ENCODE data around the gene PSMG2. TPM values are rescaled to one million over a fixed set of nuclear protein-coding genes. Genes with fewer than 3 reads are reported as not detected.
A peak's percentile ranks its signal among the peaks of the same experiment; 100 is the strongest.

Gene PSMG2
- total RNA-seq: 61.5 TPM

GRCh38 chr18:12702221-12703095 is at the start of gene PSMG2, which contains the start of gene CEP76:
Gene PSMG2, plus strand, starts transcription at chr18:12703042. Its CDS starts 66 bp downstream, at chr18:12703108.
Gene CEP76, minus strand, starts transcription at chr18:12702723. Its CDS starts 175 bp downstream, at chr18:12702548.
- DNase-seq (ENCODE audit: low spot score): peak; percentile 88

- no peak for DNase-seq (ENCODE audit: low spot score)
These were observed 47.9 kb upstream of the PSMG2 start for GRCh38 chr18:12654971-12655370.

- no peak for DNase-seq (ENCODE audit: low spot score)
These were observed 46.3 kb upstream of the PSMG2 start for GRCh38 chr18:12656605-12656937.

- peak; percentile 15 for DNase-seq (ENCODE audit: low spot score)
These were observed 45.7 kb upstream of the PSMG2 start for GRCh38 chr18:12656938-12657683.

DNA sequence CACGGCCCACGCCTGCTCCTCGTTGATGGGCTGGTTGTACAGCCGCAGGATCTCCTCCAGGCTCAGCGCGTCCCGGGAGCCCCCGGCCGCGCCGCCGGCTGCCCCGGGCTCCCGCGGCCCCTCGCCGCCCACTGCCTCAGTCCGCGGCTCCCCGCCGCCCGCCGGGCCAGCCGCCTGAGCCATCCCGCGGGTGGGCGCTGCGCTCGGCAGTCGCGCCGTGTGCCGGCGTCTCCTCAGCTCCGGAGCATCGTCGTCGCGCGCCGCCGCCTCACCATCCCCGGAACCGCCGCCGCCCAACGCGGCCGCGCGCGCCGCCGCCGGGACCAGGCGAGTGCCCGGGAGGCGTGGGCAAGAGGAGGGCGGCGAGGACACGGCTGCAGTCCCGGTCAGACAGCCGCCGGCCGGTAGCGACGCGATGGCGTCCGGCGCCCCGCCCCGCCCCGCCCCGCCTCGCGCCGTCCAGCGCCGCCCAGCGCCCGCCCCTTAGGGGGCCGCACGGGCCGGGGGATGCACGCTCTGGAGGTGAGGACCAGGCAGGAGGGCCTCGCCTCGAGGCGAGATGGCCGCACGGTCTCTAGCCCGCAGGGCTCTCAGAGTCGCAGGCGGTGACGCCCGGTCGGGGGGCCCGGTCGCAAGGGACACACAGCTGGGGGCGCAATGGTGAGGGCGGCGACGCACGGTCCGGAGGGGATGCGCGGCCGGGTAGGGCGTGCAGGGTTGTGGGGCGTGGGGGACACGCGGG is 45.0 kb upstream of the PSMG2 start, which contains the start of gene SPIRE1:
Gene SPIRE1 (minus strand): TSS at position 424 of the 742 bp plus-strand sequence. CDS start 241 bp downstream, at position 183.
- peak; percentile 66 for DNase-seq (ENCODE audit: low spot score)

DNA sequence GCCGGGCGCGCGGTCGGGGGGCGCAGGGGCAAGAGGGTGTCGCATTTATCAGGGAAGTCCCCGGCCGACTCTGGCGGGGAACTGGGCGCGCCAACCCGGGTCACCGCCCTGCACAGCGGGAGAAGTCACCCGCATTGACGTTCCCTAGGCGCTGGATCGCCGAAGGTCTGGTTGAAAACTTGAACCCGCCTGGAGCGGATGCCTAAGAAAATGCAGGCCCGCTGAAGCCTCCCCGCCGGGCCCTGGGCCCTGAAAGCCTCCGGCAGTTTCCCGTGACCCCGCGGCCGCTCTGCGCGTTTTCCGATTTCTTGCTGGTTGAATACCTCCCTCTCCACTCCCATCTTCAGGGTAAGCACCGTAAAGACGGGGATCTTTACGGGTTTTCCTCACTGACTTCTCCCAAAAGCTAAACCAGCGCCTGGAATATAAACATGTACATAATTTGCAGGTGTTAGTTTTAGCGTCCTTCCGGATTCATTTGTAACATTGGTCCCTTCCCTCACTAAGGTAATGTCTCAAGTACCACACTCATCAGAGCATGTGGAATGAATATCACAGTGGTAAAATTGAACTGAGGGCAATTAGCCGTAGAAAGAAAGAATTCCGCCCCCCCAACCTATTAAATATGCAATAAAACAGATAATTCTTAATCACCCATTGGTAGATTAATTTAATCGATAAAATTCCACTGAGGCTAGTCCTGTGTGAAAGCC is 44.3 kb upstream of the PSMG2 start:
- DNase-seq (ENCODE audit: low spot score): peak; percentile 30

DNA sequence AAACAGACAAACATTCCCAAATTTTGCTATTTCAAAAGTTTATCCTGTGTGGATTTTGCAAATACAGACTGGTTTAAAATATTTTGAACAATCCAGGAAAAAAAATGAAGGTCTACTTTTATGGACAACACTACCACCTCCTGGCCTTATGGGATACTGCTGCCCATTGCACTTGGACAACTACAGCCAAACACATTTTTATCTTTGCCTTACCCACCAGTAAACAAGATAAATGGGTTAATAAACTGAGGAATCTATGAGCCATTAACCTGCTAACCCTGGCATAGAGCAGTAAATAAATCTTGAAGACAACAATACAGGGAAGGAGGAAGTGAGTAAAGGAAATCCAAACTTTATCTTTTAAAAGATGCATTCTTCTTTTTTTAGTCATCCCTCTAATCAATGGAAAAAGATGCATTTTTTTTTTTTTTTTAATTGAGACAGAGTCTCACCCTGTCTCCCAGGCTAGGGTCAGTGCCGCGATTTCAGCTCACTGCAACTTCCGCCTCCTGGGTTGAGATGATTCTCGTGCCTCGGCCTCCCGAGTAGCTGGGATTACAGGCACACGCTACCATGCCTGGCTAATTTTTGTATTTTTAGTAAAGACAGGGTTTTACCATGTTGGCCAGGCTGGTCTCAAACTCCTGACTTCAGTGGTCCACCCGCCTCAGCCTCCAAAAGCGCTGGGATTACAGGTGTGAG is 42.8 kb upstream of the PSMG2 start:
- DNase-seq (ENCODE audit: low spot score): peak; percentile 70

- no peak for DNase-seq (ENCODE audit: low spot score)
These were observed 34.8 kb upstream of the PSMG2 start for GRCh38 chr18:12668041-12668440.

DNA sequence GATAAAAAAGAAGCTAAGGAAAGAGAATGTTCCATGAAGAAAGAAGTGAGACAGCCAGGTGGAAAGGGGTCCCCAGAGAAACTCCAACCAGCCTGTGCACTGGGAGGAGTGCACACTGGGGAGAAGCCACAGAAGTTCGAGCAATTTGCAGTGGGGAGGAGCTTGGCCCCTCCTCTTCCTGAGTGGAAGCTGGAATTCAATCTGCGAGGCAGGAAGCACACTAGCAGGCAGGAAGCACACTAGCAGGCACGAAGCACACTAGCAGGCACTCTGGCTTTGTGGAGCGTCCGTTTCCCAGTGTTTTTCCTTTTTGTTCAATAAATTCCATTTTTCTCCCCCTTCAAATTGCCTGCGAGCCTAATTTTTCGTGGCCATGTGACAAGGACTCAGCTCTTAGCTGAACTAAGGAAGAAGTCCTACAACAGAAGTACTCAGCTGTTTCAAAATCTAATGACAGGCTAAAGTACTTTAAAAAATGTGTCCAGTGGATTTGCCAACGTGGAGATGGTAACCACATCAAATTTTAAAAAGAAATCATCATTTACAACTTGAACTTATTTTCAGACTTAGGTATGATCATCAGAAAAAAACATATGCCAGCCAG is 23.6 kb upstream of the PSMG2 start:
- DNase-seq (ENCODE audit: low spot score): peak; percentile 56

- DNase-seq (ENCODE audit: low spot score): no peak
These were observed 16.7 kb upstream of the PSMG2 start for GRCh38 chr18:12686100-12686499.

- no peak for DNase-seq (ENCODE audit: low spot score)
These were observed 13.5 kb upstream of the PSMG2 start for GRCh38 chr18:12689256-12689850.

- DNase-seq (ENCODE audit: low spot score): no peak
These were observed 10.6 kb upstream of the PSMG2 start for GRCh38 chr18:12692206-12692605.

GRCh38 chr18:12694032-12694431 is 8.8 kb upstream of the PSMG2 start:
- no peak for DNase-seq (ENCODE audit: low spot score)

GRCh38 chr18:12699747-12700146 is 3.1 kb upstream of the PSMG2 start:
- DNase-seq (ENCODE audit: low spot score): no peak

DNA sequence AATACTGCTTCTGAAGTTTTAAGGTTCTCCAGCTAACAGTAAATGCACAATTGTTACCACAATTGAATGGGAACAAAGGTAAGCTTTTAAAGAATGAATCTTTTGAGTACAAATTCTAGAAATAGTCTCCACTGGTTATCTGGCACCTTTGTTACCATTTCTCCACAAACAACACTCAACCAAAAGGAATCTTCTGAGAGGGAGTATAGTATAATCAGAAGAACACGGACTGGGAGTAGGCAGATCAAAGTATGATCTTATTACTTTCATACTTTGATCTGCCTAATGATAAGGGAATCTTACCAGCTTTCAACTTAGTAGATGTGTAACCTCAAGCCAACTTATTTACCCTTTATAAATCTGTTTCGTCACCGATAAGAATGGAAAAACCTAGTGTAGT is 1.7 kb upstream of the PSMG2 start:
- no peak for DNase-seq (ENCODE audit: low spot score)

- no peak for DNase-seq (ENCODE audit: low spot score)
These were observed 290 bp downstream of the PSMG2 start for GRCh38 chr18:12703096-12703567.

- no peak for DNase-seq (ENCODE audit: low spot score)
These were observed 822 bp downstream of the PSMG2 start for GRCh38 chr18:12703664-12704063.

DNA sequence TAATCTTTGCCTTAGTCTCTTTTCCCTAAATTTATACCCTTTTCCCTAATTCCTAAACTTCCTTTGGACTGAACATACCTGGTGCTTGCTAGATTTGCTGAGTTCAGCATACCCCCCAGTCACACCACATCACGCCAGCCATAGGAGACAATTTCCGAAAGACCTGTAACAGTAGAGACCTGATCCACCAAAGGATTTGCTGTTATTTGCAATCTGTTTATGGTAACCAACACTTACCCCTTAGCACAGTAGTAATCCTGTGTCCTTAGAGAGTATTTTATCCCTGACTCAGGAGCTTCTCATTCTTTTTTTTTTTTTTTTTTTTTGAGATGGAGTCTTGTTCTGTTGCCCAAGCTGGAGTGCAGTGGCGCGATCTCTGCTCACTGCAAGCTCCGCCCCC is 8.6 kb downstream of the PSMG2 start:
- DNase-seq (ENCODE audit: low spot score): no peak

- DNase-seq (ENCODE audit: low spot score): no peak
These were observed 18.8 kb downstream of the PSMG2 start for GRCh38 chr18:12721495-12722275.

Measured in mucosa of gallbladder (tissue), 1 donor.